Stimulated activated CD4-positive, alpha-beta T cell treated with anti-CD3 and anti-CD28 coated beads, Interleukin-1b, Interleukin-23, amount 100 ng/mL, for 4 hours (primary cell): ENCODE results near the gene PTX4.
"Not testable (repeated sequence)": the region's sequence is repeated elsewhere in the genome, so short reads cannot be mapped to it uniquely, and the experiment has no call there.

Experiments used
- DNase-seq, 2 donors: peaks; one replicate each; pipeline ENCODE4 v3.0.0-alpha.2; 2020; ENCODE audit warnings: low read depth in 2 of 2

Gene PTX4

GRCh38 chr16:1481906-1482835, 6.6 kb downstream of the PTX4 start:
- DNase-seq, result no peak

GRCh38 chr16:1478937-1479336, 9.8 kb downstream of the PTX4 start:
- not testable (repeated sequence) for DNase-seq

GRCh38 chr16:1477033-1477432, 11.7 kb downstream of the PTX4 start:
- DNase-seq, result no peak

GRCh38 chr16:1475552-1476114, 13.1 kb downstream of the PTX4 start:
- no peak for DNase-seq

- peak; percentile 77 to 86 for DNase-seq
Measured at GRCh38 chr16:1474796-1475551, 13.8 kb downstream of the PTX4 start, which contains the start of gene CLCN7. Gene CLCN7, minus strand, starts transcription at chr16:1475028. Its CDS starts 54 bp downstream, at chr16:1474974.

GRCh38 chr16:1474082-1474795, 14.5 kb downstream of the PTX4 start:
- DNase-seq, result no peak

GRCh38 chr16:1472974-1473373, 15.8 kb downstream of the PTX4 start:
- no peak for DNase-seq

GRCh38 chr16:1471569-1472194, 17.1 kb downstream of the PTX4 start:
- no peak for DNase-seq

GRCh38 chr16:1470481-1471251, 18.1 kb downstream of the PTX4 start:
- no peak for DNase-seq

GRCh38 chr16:1469693-1470201, 19.0 kb downstream of the PTX4 start:
- DNase-seq, result no peak

GRCh38 chr16:1469141-1469540, 19.6 kb downstream of the PTX4 start:
- DNase-seq, result not testable (repeated sequence)

GRCh38 chr16:1468426-1468810, 20.3 kb downstream of the PTX4 start:
- no peak for DNase-seq

- DNase-seq, result no peak
Measured at GRCh38 chr16:1466968-1467521, 21.7 kb downstream of the PTX4 start.

- no peak for DNase-seq
Measured at GRCh38 chr16:1466054-1466453, 22.7 kb downstream of the PTX4 start.

- no peak for DNase-seq
Measured at GRCh38 chr16:1465567-1465915, 23.2 kb downstream of the PTX4 start.

- no peak for DNase-seq
Measured at GRCh38 chr16:1464894-1465566, 23.7 kb downstream of the PTX4 start.

- DNase-seq, result no peak
Measured at GRCh38 chr16:1464196-1464893, 24.4 kb downstream of the PTX4 start.

- DNase-seq, result no peak
Measured at GRCh38 chr16:1461146-1461545, 27.6 kb downstream of the PTX4 start.

- no peak for DNase-seq
Measured at GRCh38 chr16:1460602-1461138, 28.1 kb downstream of the PTX4 start.
